Occipital lobe (tissue), 2 donors: ENCODE measurements around the gene ARHGEF40. TPM values are rescaled to one million over a fixed set of nuclear protein-coding genes. Genes with fewer than 3 reads are reported as not detected.
"Not testable (repeated sequence)": the region's sequence is repeated elsewhere in the genome, so short reads cannot be mapped to it uniquely, and the experiment has no call there.

Source experiments
- DNase-seq: peaks from one replicate; lab custom pipeline; 2025; lab: John Stamatoyannopoulos, UW
- total RNA-seq: library from RNA; depleted of rRNA; stranded (reverse); fragments of >200 nt; gene quantifications from one replicate; pipeline ENCODE4 v1.2.3, GENCODE V29; 2014

The ARHGEF40 gene
- total RNA-seq, 1 donor from 2014 or later, result 15.9 TPM

DNA sequence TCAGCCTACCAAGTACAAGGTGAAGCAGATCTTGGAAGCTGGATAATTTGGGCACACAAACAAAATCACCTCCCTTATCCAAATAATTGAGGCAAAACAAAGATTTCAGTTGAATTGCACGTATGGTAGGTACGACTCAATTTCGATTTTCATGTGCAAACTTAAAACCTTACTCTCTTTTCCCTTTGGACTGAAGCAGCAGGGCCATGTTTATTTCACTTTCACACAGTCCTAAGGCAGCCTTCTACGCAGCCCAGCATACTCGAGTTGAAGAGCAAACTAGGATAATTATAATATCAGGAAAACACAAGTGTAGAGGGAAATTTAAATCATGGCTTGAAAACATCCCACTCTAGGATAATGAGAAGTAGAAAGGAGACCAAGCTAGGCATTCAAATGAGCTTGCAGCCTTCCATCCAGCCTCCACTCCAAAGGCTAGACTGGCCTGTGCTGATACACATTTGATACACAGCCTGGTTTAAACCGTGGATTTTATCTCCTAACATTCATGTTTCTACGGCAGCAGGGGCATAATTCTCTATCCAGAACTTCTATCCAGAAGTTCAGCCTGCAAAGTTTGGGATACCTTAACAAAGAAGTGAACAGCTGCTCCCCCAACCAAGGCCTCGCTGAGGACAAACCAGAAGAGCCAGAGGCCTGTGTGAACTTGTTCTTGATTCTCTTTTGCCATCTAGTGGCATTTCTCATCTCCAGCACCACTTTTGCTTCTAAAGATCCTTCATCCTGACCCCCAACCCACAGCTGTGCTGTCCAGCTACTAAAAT lies 30.3 kb upstream of the ARHGEF40 start:
- no peak for DNase-seq

DNA sequence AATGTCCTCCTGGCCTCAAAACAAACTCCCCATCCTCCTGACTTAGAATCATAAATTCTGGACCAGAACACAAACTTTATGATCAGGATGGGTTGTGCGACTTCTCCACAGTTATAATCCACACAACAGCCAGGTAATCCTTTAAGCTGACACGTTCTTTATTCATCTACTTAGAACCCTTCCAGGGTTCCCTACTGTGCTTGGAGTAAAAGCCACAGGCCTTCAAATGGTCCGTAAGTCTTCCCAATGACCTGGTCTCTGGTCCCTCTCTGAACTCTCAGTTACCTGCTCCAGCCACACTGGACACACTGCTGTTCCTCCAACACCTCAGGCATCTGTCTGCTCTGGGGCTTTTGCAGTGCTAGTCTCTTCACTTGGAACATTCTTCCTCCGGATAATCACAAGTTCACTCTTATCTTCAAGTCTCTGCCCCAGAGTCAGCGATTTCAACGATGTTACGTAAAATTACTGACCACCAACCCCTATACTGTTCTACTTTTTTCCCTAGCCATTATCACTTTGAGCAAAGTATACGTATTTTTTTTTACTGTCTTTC lies 29.7 kb upstream of the ARHGEF40 start:
- DNase-seq, result no peak

DNA sequence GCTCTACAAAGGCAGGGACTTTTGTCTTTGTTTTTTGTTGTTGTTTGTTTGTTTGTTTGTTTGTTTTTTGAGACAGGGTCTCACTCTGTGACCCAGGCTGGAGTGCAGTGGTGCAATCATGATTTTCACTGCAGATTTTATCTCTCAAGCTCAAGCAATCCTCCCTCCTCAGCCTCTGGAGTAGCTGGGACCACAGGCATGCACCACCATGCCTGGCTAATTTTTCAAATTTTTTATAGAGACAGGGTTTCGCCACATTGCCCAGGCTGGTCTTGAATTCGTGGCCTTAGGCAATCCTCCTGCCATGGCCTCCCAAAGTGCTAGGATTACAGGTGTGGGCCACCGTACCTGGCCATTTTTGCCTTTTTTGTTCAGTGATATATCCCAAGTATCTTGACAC lies 29.2 kb upstream of the ARHGEF40 start:
- DNase-seq, result not testable (repeated sequence)

DNA sequence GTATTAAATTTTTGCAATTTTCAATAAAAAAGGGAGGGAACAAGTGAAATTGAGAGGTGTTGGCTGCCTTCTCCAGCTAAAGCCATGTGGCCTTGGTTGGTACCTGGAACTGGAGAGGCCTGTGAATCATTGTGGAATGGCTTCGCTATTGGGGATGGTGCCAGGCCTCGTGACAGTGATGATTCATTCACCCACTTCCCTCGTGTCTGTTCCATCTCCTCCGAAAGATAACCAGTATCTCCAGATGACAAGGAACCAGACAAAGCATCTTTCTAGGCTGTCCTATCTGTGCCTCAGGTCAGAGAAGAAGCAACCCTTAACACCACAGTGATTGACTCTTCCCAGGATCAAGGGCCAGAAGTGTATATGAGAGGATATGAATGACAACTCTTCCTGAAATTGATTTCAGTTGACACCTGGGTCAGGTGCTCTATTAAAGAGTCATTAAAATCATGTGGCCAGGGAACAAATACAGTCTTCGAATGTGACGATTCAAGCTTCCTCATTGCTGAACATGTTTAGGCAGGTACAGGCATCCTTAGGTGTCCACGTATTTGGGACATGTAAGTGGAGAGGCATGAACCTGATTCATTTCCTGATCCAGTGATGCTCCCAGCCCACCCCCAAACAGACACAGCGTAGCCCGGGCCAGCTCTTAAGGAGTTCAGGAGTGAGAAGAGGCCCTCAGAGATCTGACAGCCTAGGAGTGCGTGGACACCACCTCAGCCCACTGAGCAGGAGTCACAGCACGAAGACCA lies 28.2 kb upstream of the ARHGEF40 start, which contains the start of gene RNASE7:
RNASE7 (plus strand) TSS at position 687 of the 758 bp plus-strand sequence. CDS start 631 bp downstream, outside the sequence.
- peak; percentile 5 for DNase-seq

DNA sequence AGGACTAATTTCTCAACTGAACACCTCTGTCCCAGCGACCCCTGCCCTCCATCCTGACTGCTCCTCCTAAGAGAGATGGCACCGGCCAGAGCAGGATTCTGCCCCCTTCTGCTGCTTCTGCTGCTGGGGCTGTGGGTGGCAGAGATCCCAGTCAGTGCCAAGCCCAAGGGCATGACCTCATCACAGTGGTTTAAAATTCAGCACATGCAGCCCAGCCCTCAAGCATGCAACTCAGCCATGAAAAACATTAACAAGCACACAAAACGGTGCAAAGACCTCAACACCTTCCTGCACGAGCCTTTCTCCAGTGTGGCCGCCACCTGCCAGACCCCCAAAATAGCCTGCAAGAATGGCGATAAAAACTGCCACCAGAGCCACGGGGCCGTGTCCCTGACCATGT lies 27.2 kb upstream of the ARHGEF40 start:
- peak; percentile 27 for DNase-seq

DNA sequence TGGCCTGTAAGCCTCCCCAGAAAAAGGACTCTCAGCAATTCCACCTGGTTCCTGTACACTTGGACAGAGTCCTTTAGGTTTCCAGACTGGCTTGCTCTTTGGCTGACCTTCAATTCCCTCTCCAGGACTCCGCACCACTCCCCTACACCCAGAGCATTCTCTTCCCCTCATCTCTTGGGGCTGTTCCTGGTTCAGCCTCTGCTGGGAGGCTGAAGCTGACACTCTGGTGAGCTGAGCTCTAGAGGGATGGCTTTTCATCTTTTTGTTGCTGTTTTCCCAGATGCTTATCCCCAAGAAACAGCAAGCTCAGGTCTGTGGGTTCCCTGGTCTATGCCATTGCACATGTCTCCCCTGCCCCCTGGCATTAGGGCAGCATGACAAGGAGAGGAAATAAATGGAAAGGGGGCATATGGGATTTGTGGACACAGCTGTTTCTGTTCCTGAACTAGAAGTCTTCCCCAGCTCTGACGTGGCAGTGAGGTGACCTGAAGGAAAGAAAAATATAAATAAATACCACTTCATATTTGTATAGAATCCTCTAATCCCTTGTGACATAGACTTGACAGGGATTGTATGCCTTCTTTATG lies 26.6 kb upstream of the ARHGEF40 start:
- DNase-seq, result no peak

DNA sequence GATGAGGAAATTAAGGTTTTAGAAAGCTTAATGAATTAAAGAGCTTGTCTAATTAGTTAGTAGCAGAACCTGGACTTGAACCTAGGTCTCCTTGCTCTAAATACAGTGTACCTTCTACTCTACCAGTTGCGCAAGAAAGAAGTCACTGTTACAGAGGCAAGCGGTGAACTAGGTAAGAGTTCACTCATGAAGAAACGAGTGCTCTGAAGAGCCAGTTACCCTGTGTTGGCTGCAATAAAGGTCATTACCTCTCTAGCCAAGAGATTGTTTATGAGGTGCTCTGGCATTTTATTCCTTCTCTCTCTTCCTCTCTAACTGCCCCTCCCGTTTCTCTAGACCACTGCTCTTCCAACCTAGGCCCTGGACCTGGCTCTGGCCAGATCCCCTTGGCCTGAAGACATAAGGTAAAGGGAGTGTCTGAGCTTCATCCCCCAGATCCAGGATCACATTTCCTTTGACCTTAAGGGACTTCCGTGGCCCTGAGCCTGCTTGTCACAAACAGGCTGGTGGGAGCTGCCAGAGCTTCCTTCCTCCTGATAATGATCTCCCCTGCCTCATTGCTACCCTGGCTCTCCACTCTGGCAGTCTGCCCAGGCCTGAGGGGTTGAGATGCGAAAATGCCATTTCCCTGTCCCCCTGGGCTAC lies 26.0 kb upstream of the ARHGEF40 start:
- no peak for DNase-seq

DNA sequence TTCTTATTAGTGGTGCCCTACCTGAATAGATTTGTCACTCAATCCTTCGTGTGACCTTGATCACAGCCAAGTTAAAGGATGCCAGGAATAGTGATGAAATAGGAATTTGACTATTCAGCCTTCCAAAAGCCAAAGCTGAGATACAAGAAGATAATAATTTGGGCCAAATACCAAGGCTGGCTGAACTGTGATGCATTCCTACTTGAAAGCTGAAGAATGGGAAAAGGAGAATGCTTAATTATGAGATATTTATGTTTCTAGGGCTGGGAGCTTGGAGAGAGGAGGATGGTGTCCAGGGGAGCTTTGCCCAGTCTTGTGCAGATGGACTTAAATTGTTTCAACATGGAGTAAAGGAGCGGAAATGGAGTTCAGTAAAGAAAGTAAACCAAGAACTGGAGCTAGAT lies 22.7 kb upstream of the ARHGEF40 start:
- no peak for DNase-seq

DNA sequence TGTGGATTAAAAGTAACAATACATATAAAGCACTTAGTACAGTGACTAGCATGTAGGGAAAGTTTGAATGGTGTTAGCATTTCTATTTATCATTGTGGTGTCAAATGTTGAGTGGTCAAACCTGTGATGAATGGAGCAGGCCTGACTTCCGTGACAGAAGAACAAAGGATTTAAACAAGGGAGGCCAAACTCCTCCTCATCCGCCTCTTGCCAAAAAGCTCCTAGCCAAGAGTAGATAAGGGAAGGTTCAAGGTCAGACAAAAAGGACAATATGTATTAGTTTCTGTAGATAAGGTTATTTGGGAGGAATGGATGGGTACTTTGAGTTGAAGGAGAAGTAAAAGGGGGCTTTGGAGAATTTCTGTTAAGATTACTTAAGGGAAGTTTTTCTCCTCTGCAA lies 21.5 kb upstream of the ARHGEF40 start:
- no peak for DNase-seq

DNA sequence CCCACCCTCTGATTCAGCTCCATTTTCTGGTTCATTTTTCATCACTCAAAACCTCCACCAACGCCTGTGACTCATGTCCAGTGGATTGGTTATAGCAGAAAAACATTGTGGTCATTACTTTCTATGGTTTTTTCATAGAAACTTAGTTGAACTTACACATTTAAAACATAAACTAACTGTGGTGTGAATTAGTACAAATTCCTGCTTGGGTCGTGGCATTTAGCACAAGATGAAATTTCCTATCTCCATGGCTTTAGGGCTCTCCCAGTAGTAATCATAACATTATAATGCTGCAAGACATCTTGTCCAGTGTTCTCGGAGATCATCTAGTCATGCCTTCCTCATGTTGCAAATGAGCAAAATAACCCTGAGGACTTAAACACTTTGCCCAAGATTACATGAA lies 20.8 kb upstream of the ARHGEF40 start:
- no peak for DNase-seq

DNA sequence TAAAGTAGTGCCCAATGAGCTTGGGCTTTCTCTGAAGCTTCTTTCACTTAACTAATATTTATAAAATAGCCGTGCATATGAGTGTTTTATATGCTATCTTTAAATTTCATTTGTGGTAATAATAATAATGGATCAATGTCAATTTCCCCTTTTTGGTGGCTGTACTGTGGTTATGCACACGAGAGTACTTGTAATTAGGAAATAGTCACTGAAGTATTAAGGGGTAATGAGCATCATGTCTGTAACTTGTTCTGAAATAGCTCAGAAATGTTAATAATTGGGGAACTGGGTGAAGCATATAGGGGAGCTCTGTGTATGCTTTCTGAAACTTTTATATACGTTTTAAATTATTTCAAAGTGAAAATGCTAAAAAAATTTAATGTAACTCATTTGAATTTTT lies 19.5 kb upstream of the ARHGEF40 start:
- DNase-seq, result no peak

DNA sequence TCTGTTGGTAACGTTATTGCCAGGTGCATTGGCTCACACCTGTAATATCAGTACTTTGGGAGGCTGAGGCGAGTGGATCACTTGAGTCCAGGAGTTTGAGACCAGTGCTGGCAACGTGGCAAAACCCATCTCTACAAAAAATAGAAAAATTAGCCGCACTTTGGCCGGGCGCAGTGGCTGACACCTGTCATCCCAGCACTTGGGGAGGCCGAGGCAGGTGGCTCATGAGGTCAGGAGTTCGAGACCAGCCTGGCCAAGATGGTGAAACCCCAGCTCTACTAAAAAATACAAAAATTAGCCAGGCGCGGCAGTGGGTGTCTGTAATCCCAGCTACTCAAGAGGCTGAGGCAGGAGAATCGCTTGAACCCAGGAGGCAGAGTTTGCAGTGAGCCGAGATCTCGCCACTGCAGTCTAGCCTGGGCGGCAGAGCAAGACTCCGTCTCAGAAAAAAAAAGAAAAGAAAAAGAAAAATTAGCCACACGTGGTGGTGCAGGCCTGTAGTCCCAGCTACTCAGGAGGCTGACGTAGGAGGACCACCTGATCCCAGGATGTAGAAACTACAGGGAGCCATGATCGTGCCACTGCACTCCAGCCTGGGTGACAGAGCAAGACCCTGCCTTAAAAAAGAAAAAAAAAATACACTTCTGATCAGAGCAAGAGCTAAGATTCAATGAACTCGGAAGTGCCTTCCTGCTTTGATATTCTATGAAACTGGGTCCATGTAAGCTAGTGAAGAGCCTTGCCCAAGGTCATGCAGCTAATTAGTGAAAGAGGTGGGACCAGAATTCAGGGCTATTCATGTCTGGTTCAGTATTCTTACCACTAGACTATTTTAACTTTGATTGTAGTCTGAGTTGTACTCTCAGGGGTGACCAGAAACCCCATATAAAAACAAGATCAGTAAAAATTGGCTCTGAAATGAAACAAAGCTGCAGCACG lies 16.7 kb upstream of the ARHGEF40 start:
- no peak for DNase-seq

DNA sequence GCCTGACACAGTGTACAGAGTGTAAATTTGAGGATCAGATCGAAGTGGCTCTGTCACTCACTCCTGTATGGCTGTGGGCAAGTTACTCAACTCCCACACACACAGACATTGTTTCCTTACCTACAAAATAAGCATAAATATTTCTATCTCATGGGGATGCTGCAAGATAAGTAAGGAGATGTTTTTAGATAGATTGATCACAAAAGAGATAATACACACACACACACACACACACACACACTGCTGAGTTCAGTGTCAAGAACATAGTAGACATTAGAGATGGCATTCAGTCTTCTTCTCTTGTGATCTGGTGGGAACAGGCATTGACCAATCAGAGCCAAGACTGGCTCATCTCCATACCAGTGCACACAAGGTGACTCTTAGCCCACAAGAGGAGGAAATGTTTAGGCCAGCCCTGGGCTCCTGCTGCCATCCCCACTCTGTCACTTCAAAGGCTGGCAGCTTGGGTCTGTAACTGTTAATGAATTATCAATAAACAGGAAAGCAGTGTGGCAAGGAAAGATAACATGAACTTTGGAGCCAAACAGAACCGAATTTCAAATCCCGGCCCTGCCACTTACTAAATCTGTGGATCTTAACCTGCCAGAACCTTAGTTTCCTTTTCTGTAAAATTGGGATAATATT lies 15.9 kb upstream of the ARHGEF40 start:
- DNase-seq, result no peak

DNA sequence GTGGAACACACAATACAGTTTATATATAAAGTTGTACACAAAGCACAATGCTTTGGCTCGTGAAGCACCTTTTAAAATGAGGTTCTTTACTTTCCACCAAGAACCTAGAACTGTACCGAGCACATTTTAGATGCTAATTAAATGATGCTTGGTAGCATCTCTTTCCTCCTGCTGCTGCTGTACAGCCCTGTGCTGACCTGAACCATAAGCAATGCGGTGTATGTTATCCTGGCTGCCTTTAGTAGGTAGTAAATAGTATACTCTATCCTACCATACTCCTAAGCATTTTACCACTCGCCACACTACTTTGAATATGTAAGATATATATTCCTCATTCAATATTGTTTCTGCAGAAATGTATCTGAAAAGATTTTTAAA lies 15.3 kb upstream of the ARHGEF40 start:
- no peak for DNase-seq

DNA sequence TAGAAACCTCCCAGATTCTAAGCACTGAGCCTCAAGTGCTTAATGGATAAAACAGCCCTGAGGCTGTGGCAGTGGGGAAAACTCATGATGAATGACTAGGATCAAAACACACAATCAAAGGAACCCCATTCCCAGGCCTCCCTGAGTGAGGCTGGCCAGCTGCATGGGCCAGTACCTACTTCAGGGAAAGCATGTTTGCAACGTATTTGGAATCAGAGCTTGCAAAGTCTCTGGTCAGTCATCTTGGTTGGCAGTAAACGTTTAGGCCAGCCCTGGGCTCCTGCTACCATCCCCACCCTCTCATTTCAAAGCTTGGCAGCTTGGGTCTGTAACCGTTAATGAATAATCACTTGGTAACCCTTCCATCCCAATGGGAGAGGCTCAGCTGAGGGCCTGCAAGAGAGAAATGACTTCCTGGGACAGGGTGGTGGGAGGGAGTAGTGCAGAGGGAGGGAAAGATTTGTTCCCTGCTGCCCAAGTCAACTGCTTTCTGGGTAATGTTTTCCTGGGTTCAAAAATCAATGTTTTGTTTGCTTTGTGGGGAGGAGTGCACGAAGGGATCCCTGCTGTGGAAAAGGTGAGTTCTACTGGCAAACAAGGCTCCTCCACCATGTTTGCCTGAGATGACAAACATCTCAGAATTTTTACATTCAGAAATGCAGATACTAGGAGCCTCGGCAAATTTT lies 14.5 kb upstream of the ARHGEF40 start:
- DNase-seq, result no peak

DNA sequence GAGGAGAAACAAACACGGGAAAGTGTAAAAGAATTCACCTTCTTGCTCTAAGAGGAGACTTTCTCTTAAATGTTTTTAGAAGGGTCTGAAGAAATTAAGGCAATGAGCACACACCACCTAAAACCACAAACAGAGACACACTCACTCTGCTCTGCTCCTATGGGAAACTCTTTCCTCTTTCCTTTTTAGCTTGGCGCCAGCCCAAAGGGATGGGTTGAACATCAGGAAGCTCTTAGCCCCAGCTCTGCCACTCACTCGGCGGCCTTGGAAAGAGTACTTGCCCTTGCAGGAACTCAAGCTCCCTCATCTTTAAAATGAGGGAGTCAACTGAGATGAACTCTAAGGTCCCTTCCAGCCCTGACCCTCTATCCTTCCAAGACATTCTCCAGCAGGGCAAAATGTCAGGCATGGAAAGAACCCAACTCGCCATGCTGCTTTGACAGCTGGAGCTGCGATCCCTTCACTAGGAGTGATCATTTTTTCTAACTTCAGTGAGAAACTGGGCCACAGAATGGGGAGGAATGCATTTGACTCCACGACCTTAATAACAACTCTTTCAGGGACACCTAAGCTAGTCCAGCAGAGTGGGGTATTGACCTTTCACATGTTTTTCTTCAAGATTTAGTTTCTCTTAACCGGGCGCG lies 13.5 kb upstream of the ARHGEF40 start:
- DNase-seq, result no peak

DNA sequence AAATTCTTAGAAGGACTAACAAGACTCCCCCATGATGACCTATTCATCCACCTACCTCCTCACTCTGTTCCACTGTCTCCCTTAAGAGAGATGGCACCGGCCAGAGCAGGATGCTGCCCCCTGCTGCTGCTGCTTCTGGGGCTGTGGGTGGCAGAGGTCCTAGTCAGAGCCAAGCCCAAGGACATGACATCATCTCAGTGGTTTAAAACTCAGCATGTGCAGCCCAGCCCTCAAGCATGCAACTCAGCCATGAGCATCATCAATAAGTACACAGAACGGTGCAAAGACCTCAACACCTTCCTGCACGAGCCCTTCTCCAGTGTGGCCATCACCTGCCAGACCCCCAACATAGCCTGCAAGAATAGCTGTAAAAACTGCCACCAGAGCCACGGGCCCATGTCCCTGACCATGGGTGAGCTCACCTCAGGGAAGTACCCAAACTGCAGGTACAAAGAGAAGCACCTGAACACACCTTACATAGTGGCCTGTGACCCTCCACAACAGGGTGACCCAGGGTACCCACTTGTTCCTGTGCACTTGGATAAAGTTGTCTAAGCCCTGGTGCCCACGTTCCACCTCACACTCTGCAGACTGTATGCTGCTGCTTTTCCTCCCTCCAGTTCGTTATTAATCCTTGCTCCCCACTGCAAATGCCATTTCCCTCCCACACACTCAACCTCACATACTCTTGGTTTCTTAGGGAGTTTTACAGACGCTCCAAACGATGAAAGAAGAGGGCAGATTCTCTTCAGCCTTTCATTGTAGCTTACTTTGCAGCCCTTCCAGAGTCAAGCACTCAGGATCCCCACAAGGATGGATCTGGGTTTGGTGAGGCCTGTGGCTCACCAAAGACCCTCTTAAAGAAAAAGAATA lies 12.1 kb upstream of the ARHGEF40 start, which contains the start of gene RNASE8:
RNASE8 (plus strand) TSS at position 20 of the 873 bp plus-strand sequence; CDS start at position 91, 71 bp downstream.
- no peak for DNase-seq

DNA sequence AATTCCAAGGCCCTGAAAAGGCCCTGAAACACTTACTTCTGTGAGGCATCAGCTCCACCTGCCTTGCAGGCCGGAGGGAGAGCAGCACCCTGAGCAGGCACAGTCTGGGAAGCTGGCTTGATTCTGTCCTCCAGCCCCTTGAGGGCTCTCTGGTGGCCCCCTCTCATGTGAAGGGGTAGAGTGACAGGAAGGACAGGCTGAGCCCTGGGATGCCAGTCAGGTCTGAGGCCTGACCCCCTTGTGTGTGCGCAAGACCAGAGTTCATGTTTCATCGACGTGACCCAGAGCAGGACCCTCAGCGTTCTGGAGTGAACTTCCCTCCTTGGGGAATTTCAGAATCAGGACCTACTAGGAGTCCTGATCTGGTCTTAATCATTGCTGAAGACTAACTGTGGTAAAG lies 11.2 kb upstream of the ARHGEF40 start:
- no peak for DNase-seq
